Stimulated activated CD4-positive, alpha-beta T cell treated with anti-CD3 and anti-CD28 coated beads, Interleukin-12 subunit alpha, Interleukin-12 subunit beta, amount 100 ng/mL, for 4 hours (primary cell): Measurements from ENCODE around the gene FUT8.

Experiments
- DNase-seq: peaks from one replicate; pipeline ENCODE4 v3.0.0-alpha.2; 2020

FUT8 gene

GRCh38 chr14:65718629-65719028, 306.1 kb downstream of the FUT8 start:
- DNase-seq, result no peak

DNA sequence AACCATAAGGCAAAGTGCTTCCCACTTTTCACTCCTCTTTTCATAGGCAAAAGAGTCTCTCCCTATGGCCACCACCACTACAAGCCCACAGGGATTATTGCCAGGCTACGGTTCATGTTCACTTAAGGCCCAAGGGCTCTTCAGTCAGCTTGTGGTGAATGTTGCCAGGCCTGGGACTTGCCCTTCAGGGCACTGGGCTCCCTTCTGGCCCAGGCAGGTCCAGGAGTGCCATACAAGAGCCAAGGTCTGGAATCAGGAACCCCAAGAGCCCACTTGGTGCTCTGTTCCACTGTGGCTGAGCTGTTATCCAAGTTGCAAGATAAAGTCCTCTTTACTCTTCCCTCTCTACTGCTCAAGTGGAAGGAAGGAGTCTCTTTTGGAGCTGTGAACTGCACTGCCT, 307.6 kb downstream of the FUT8 start:
- no peak for DNase-seq

- DNase-seq, result no peak
Observed at GRCh38 chr14:65720743-65721142, 308.2 kb downstream of the FUT8 start.

DNA sequence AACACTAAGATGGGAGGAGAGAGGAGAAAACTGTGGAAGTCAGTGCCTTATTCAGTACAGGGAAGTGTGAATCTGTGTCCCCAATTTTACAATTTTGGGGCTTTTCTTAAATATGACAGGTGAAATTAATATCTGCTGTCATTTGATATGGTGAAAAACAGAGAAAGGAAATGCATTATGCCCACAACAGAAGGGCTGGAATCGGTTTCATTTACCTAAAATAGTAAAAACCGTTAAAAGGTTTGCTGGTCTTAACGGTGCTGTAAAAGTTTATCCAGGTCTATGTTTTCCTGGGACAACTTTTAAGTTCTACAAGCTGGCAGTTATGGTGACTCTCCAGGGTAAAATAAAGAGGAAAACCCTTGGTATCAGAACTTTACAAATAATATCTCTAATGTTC, 310.8 kb downstream of the FUT8 start:
- no peak for DNase-seq

DNA sequence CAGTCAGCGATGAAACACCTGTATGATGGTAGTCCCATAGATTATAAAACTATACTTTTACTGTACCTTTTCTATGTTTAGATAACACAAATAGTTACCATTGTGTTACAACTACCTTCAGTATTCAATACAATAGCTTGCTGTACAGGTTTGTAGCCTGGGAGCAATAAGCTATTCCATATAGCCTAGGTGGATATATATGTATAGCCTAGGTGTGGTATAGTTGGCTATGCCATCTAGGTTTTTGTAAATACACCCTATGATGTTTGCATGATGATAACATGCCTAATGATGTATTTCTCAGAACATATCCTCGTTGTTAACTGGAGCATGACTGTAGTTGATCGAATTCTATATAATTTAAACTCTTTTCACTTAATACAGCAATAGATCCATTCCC, 316.1 kb downstream of the FUT8 start:
- DNase-seq, result no peak

DNA sequence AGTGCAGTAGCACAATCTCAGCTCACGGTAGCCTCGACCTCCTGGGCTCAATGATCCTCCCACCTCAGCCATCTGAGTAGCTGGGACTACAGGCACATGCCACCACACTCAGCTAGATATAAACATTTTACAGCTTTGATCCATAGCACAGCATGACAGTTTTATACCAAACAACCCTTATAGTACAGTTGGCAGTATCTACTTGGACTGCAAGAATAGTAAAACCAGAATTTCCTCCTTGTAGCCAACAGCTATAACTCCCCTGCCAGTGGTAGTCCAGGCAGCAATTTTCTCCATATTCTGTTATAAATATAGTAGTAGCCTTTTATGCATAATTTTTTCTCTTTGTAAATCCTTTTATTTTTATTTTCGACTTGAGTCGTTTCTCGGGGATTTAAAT, 317.0 kb downstream of the FUT8 start:
- no peak for DNase-seq

- DNase-seq, result no peak
Observed at GRCh38 chr14:65731933-65732506, 319.5 kb downstream of the FUT8 start.

GRCh38 chr14:65738339-65738738, 325.8 kb downstream of the FUT8 start:
- DNase-seq, result no peak

- no peak for DNase-seq
Observed at GRCh38 chr14:65745396-65746190, 333.1 kb downstream of the FUT8 start.

- no peak for DNase-seq
Observed at GRCh38 chr14:65748796-65749195, 336.3 kb downstream of the FUT8 start.

DNA sequence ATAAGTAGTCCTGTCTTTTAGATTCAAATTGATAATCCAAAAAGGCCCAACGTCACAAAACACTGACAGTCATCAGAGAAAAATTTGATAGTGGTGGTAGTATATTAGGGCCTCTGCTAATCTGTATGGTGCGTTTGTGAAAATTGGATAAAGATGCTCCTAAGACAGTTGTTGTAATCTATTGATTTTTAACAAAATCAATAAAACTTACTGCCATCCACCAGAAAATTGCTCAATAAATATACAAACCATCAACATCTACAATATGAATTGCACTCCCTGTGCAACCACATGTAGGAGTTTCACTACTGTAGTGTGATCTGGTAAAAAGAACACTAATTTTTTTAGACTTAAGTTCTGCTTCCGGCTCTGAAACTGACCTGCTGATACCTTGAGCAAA, 336.8 kb downstream of the FUT8 start:
- DNase-seq, result no peak

DNA sequence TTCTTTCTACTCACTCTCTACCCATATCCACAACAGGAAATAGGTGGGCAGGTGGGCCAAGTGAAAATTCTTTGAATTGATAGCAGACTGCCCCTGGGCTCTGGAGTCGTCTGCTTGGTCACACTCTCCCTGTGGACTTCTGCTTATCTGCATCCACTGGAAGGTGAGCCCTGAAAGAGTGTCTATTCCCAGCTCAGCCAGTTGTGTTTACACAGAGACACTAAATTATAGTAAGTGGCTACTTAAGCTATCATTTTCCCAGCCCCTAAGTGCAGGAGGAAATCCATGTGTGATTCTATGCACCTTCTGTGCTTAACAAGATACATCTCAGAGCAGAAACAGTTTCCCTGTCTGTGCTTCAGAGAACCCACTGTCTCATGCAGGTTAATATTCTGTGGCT, 338.4 kb downstream of the FUT8 start:
- no peak for DNase-seq

DNA sequence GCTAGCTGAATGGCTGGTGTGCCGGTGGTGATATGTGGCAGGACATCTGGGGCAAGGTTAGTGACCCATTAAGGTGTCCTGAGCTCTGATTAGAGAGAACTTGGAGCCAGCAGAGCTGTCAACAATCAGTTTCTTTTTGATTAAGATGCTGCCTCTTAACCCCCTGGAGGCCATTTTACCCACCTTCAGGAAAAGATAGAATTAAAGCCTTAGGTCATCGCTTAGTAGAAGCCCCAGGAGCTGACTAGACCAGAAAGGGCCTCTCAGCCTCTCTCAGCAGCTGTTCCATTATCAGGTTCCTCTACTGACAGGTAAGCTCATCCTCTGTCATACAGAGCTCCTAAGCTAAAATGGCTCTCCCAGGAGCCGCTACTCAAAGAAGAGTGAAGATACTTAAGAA, 339.0 kb downstream of the FUT8 start:
- DNase-seq, result no peak

- no peak for DNase-seq
Observed at GRCh38 chr14:65753061-65753460, 340.5 kb downstream of the FUT8 start.

DNA sequence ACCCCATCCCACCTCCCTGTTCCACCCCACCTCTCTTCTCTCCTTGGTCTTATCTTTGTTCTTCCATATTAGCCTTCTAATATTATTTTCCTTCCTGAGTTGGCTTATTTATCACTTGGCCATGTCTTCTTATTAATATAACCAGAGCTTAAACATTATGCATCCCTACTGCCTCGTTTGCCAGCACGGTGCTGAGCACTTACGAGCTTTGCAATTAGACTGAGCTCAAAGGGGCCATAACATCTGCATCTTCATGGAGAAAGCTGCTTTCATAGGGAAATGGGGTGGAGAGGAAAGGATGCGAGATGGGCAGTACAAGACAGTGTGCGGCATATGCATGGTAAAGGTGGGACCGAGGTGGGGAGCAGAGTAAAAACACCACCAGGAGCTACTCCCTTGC, 342.8 kb downstream of the FUT8 start:
- DNase-seq, result no peak

DNA sequence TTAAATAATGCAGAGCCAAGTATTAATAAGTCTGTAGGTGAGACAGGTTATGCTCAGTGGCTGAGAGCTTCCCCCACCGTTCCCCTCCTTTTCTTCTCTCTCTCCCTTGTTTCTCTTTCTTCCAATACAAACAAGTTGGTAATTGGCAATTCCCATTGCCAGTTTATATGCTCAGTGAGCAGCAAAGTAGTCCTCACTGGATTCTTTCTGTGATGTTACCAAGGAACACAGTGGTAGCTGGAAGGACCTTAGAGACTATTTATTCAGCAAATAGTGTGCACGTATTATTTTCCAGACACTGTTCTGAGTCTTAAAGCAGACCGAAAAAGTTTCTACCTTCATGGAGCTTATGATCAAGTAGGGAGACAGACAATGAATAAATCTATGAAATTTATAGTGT, 344.4 kb downstream of the FUT8 start:
- no peak for DNase-seq

DNA sequence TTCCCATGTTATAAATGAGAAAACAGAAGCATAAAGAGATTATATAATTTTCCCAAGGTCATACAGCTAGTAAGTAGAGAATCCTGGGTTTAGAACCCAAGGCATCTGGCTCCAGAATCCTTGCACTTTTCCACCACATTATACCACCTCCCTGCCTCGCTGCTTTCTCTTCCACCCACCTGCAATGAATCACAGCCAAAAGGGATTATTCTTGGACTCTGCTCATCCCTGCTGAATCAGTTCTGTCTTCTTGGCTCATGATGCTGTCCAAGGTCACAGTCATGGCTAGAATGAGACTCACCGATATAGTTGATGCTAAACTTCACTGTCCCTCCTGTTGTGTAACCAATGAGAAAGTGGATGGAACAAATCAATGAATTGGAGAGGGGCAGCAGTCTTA, 356.6 kb downstream of the FUT8 start:
- DNase-seq, result no peak

DNA sequence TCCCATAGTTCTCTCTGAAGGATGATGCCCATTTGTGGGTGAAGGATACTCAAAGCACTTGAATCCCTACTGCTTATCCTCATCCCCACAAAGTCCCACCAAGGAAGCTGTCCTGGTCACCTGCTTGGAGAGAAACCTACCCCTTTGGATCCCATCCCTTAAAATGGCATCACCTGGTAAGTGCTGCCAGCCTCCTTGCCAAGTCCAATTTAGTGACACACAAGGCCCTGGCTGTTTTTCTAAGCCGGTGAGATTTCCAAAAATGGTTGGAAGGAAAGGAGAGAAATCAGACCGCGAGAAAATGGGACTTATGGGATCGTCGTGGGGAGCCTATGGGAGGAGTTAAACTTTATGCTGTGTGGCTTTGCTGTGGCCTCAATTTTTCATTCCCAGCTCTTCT, 358.2 kb downstream of the FUT8 start:
- DNase-seq, result no peak

- no peak for DNase-seq
Observed at GRCh38 chr14:65771271-65771670, 358.7 kb downstream of the FUT8 start.

DNA sequence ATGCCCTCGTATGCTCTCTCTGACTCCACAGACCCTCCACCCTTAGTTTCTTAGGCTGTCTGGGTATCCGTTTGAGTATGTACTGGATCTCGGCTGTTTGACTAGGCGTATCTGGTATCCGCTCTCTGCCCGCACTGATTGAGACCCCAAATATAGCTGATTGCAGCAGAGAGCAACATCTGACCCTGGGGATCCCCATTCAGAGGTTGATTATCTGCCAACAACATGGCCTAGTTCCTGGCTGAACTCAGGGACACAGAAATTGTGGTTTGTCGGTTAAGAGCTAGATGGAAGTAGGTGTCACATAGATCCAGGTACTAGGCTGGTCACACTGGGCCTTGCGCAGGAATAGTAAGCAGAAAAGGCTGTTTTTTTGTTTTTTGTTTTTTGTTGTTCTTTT, 359.9 kb downstream of the FUT8 start:
- no peak for DNase-seq

DNA sequence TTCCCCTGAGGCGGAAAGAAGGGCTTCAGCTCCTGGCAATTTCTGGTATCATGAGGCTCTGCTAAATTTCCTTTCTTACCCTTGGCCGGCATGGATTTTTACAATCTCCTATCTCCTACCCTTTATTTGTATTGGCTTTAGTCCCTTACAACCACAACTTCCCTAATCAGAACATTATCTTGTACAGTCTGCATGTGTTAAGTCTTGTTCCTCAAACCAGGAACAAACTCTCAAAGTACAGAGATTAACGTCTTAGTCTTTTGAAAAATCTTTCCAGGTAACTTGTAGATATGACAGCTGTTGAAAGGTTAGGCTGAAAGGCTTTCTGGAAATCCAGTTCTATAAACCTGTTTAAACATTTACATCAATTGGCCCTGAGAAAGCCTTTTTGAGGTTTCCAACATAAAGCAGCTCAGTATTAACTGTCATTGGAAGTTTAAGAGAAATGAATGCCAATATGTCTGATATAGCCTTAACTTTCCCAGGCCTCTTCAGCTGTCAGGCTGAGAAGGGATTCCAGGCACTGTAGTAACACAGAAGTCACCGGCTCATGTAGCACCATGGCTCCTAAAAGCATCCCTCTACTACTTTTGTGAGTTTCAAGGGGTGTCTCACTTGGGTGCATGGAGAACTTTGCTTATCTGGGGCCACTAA, 360.5 kb downstream of the FUT8 start:
- no peak for DNase-seq

GRCh38 chr14:65774041-65774440, 361.5 kb downstream of the FUT8 start:
- DNase-seq, result no peak

GRCh38 chr14:65776193-65776852, 363.8 kb downstream of the FUT8 start:
- no peak for DNase-seq

DNA sequence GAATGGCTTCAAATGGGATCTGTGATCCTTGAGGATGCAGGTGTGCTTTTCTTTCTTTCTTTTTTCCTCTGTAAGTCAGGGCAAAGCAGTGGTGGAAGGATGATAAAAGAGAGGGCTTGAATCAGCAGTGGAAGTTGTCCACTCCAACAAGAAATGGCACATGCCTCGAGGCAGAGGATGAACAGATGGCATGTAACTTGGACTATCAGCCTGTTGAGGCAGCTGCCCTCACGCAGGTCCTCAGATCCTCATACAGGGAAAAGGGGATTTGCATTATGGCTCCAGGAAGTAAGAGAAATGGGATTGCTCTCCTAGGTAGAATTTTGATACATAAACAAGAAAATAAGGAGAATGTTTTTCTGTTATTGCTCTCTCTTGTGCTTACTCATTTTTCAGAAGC, 368.0 kb downstream of the FUT8 start:
- DNase-seq, result no peak
